Activated CD4-positive, alpha-beta T cell treated with anti-CD3 and anti-CD28 coated beads, Interleukin-2, Interleukin-4, amounts not matched to agents 100 ng/mL and 50 ng/mL, durations not matched to agents 16 hours and 8 hours (primary cell): ENCODE results near the gene OR2AJ1.

Experiments
- DNase-seq: peaks from one replicate; pipeline ENCODE4 v3.0.0-alpha.2; 2020; ENCODE audit warnings: low spot score

OR2AJ1 gene

DNA sequence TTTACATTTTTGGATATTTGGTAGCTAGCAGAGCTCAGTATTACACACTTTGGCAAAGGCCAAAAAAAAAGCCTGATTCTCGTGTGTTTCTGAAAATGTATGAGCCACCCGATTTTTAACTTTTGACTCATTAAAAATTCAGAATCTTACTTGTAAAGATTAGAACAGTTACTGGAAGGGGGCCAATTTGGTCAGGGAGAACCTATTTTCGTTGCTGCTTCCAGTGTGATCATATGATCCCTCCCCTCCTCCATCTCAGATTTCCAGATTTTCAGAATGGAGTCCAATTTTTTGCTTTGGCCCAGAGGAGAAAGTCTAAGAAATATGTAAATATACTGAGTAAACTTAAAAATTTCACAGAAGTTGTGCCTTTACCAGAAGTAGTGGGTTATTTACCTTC lies 37.1 kb downstream of the OR2AJ1 start:
- DNase-seq: no peak

DNA sequence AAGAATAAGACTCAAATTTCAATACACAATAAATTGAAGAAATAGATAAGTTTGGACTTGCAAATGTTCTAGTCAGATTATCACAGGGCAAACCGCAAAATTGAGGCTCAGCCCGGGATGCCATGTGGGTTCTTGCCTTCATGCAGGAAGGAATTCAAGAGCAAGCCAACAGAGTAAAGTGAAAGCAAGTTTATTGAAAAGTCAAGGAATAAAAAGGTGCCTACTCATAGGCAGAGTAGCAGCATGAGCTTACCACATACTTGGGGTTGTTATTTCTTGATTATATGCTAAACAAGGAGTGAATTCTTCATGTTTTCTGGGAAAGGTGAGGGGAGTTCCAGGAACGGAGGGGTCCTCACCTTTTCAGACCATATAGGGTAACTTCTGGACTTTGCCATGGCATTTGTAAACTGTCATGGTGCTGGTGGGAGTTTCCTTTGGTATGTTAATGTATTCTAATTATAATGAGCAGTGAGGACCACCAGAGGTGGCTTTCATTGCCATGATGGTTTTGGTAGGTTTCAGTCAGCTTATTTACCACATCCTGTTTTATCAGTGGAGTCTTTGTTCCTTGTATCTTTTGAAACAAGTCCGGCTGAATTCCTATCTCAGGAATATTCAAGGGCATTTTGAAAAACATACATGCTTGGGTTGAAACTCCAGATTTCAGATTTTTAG lies 38.4 kb downstream of the OR2AJ1 start:
- DNase-seq: no peak

GRCh38 chr1:247964933-247965332 lies 40.2 kb downstream of the OR2AJ1 start, which contains the start of gene OR2AK2:
Gene OR2AK2 (plus strand): TSS chr1:247965233. CDS start chr1:247965377, 144 bp downstream.
- no peak for DNase-seq

DNA sequence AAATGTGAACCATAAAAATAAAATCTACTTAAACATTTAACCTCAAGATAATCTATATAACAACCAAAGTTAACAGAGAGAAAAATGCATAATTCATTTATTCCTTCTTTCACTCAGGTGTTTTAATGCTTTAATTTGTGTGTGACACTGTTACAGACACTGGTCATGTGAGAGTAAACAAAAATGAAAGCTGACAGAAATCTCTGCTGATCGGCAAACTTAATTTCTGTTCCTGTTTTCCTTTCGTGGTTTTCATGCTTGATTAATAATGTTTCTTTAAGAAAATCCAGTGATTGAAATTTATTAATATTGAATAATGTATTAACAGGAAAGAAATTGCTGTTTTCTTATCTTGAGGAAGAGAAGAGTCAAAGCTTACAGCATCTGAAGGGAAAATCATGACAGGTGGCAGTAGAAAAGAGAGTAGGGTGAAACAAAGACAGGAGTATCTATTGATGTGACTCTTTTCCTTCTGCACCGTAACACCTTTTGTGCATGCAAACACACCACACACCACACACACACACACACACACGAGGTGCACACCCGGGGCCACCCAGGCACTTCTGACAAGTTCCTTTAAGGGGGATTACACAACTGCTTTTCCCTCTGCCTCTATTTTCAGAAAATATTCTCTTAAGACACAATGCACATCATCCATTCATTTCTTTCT lies 42.0 kb downstream of the OR2AJ1 start:
- DNase-seq: no peak
